Measurements from ENCODE around the gene URB1. TPM values are rescaled to one million over a fixed set of nuclear protein-coding genes. Genes with fewer than 3 reads are reported as not detected.

The URB1 gene
- polyA plus RNA-seq, 2 of the 4 experiments (the other 2 are of a cell fraction): 8.7 to 10.1 TPM

- WGBS (ENCODE audit: missing lambda C conversion rate): 73% methylated on average over 6 of the region's 6 CpGs
- ChIA-PET CTCF (no interaction called here), POLR2A (no interaction called here)
- Histone ChIP-seq H3K4me3 (no peak overlapping the region), H3K27ac (peak overlapping the region; percentile 64 to 66), H3K4me1 (peaks cover 62% of the 10 kb centered on the region), H3K4me2 (peak overlapping the region; percentile 71), H3K9me3 (no peaks in the 10 kb centered on the region)
- DNase-seq (ENCODE audit: low read depth in 1 of 2, low spot score in 1 of 2) (no peak), ATAC-seq (no peak), FAIRE-seq (no peak)
- TF ChIP-seq POLR2A (IDR thresholded peaks at IDR 0.05; ENCODE audit: low read length) (no peak), RARB (CRISPR knock-in tag; IDR thresholded peaks at IDR 0.05) (no peak), HDAC2 (IDR thresholded peaks at IDR 0.05) (no peak), MYC (IDR thresholded peaks at IDR 0.05; ENCODE audit: borderline replicate concordance, low read length) (no peak), KDM5A (IDR thresholded peaks at IDR 0.05) (no peak), USF2 (IDR thresholded peaks at IDR 0.05) (no peak), PBX3 (IDR thresholded peaks at IDR 0.05) (no peak), MAZ (IDR thresholded peaks at IDR 0.05; ENCODE audit: borderline replicate concordance, low read depth, low read length) (no peak), RAD21 (conservative IDR thresholded peaks at IDR 0.05 in 1 of 2, IDR thresholded peaks at IDR 0.05 in 1 of 2) (no peak), ZNF302 (CRISPR knock-in tag; IDR thresholded peaks at IDR 0.05) (no peak), NFE2L2 (conservative IDR thresholded peaks at IDR 0.05; ENCODE audit: low read length) (no peak), RFX5 (IDR thresholded peaks at IDR 0.05) (no peak), NR3C1 (IDR thresholded peaks at IDR 0.05) (no peak), TFCP2L1 (CRISPR knock-in tag; IDR thresholded peaks at IDR 0.05) (no peak)
Observed at GRCh38 chr21:32381571-32381970, 11.2 kb downstream of the URB1 start.

GRCh38 chr21:32380940-32381339 lies 11.9 kb downstream of the URB1 start:
- DNase-seq (ENCODE audit: low read depth in 1 of 2, low spot score in 1 of 2) (no peak), FAIRE-seq (no peak), ATAC-seq (no peak)
- WGBS (ENCODE audit: missing lambda C conversion rate): 75% methylated on average over 4 of the region's 4 CpGs
- CTCF ChIA-PET: interaction anchor here (1.0 kb wide), 1 partner anchor 190 kb away, joined by 3 read pairs; no protein-coding TSS in a partner anchor
- Histone ChIP-seq H3K4me2 (0 out of 3 replicates have a peak overlapping the region, but pooled peaks have one; percentile 71), H3K4me3 (no peak overlapping the region), H3K9me3 (no peaks in the 10 kb centered on the region), H3K27ac (peak overlapping the region; percentile 64 to 76; a peak in 5 of 6 replicates), H3K4me1 (peaks cover 56% of the 10 kb centered on the region)
- no peak for TF ChIP-seq BHLHE40 (IDR thresholded peaks at IDR 0.05; ENCODE audit: low read depth, low read length)
- POLR2A ChIA-PET: no interaction called here

- 0 out of 6 replicates have a peak overlapping the region, but pooled peaks of 1 of the 2 experiments have one; percentile 27 for H3K27ac ChIP-seq
- WGBS (ENCODE audit: missing lambda C conversion rate): 89% methylated on average over 5 of the region's 5 CpGs
- ATAC-seq (no peak), DNase-seq (ENCODE audit: low read depth in 1 of 2, low spot score in 1 of 2) (no peak), FAIRE-seq (no peak)
- H3K4me2 ChIP-seq: no peak overlapping the region
- POLR2A ChIA-PET: no interaction called here
- H3K4me3 ChIP-seq: no peak overlapping the region
- H3K9me3 ChIP-seq: no peaks in the 10 kb centered on the region
- H3K4me1 ChIP-seq: peaks cover 42% of the 10 kb centered on the region
- CTCF ChIA-PET: no interaction called here
- TF ChIP-seq BCL3 (IDR thresholded peaks at IDR 0.05): no peak
- no peak for TF ChIP-seq JUN (IDR thresholded peaks at IDR 0.05)
- no peak for TF ChIP-seq ZNF302 (CRISPR knock-in tag; IDR thresholded peaks at IDR 0.05)
- TF ChIP-seq, protein P1, sequence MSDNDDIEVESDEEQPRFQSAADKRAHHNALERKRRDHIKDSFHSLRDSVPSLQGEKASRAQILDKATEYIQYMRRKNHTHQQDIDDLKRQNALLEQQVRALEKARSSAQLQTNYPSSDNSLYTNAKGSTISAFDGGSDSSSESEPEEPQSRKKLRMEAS (IDR thresholded peaks at IDR 0.05): no peak
- no peak for TF ChIP-seq HMGXB4 (CRISPR knock-in tag; IDR thresholded peaks at IDR 0.05; ENCODE audit: borderline replicate concordance)
- no peak for TF ChIP-seq EHF (CRISPR knock-in tag; IDR thresholded peaks at IDR 0.05)
Observed at GRCh38 chr21:32378956-32379355, 13.9 kb downstream of the URB1 start.

Measured in A549 (cell line).